Activated T-cell treated with anti-CD3 and anti-CD28 coated beads, Interleukin-2, amount 50 U/mL, for 48 hours (primary cell): Measurements from ENCODE around the gene ALG10B.
"Not testable (repeated sequence)": the region's sequence is repeated elsewhere in the genome, so short reads cannot be mapped to it uniquely, and the experiment has no call there.

Experiments
- DNase-seq, 2 experiments: peaks; one replicate each; pipeline ENCODE4 v3.0.0-alpha.2; 2020

ALG10B gene

GRCh38 chr12:38316391-38317129 lies at the start of gene ALG10B:
TSS of gene ALG10B (plus strand) at chr12:38316774. CDS start at chr12:38316894, 120 bp downstream.
- DNase-seq, result peak; percentile 93 to 94

GRCh38 chr12:38268612-38269011 lies 48.0 kb upstream of the ALG10B start:
- no peak for DNase-seq

GRCh38 chr12:38269897-38270296 lies 46.7 kb upstream of the ALG10B start:
- no peak for DNase-seq

- no peak for DNase-seq
Observed at GRCh38 chr12:38279756-38280155, 36.8 kb upstream of the ALG10B start.

GRCh38 chr12:38282886-38283285 lies 33.7 kb upstream of the ALG10B start:
- no peak for DNase-seq

GRCh38 chr12:38289396-38289795 lies 27.2 kb upstream of the ALG10B start:
- DNase-seq, result no peak

GRCh38 chr12:38291160-38291559 lies 25.4 kb upstream of the ALG10B start:
- DNase-seq, result no peak

GRCh38 chr12:38302972-38303371 lies 13.6 kb upstream of the ALG10B start:
- not testable (repeated sequence) for DNase-seq

- not testable (repeated sequence) for DNase-seq
Observed at GRCh38 chr12:38321966-38322365, 5.4 kb downstream of the ALG10B start.

GRCh38 chr12:38324912-38325311 lies 8.3 kb downstream of the ALG10B start:
- no peak for DNase-seq

GRCh38 chr12:38327356-38327755 lies 10.8 kb downstream of the ALG10B start:
- no peak for DNase-seq

- DNase-seq, result no peak
Observed at GRCh38 chr12:38328306-38328895, 11.8 kb downstream of the ALG10B start.

GRCh38 chr12:38330414-38330813 lies 13.8 kb downstream of the ALG10B start:
- not testable (repeated sequence) for DNase-seq

- DNase-seq, result no peak
Observed at GRCh38 chr12:38332814-38333213, 16.2 kb downstream of the ALG10B start.

- DNase-seq, result no peak
Observed at GRCh38 chr12:38342444-38342843, 25.9 kb downstream of the ALG10B start.

GRCh38 chr12:38343256-38343655 lies 26.7 kb downstream of the ALG10B start:
- DNase-seq, result not testable (repeated sequence)

- DNase-seq, result not testable (repeated sequence)
Observed at GRCh38 chr12:38343916-38344315, 27.3 kb downstream of the ALG10B start.

GRCh38 chr12:38350342-38351174 lies 34.0 kb downstream of the ALG10B start:
- no peak for DNase-seq

GRCh38 chr12:38351175-38351508 lies 34.6 kb downstream of the ALG10B start:
- not testable (repeated sequence) for DNase-seq

GRCh38 chr12:38367506-38367905 lies 50.9 kb downstream of the ALG10B start:
- no peak for DNase-seq

- DNase-seq, result no peak
Observed at GRCh38 chr12:38370311-38370710, 53.7 kb downstream of the ALG10B start.

- no peak for DNase-seq
Observed at GRCh38 chr12:38373784-38374183, 57.2 kb downstream of the ALG10B start.

GRCh38 chr12:38374751-38375150 lies 58.2 kb downstream of the ALG10B start:
- no peak for DNase-seq
